SK-N-SH (cell line): ENCODE measurements around the gene RAF1. TPM values are rescaled to one million over a fixed set of nuclear protein-coding genes. Genes with fewer than 3 reads are reported as not detected.
A peak's percentile ranks its signal among the peaks of the same experiment; 100 is the strongest.

Experiments
- CHD2 ChIP-seq: fragments of 150-350 bp; IDR thresholded peaks from 2 replicates; pipeline ENCODE4 v1.6.1; 2018; ENCODE audit warnings: low read length; ENCODE audit not compliant: partially characterized antibody
- CTCF ChIP-seq: fragments of 200-600 bp; sonication (generic); IDR thresholded peaks from 2 replicates; pipeline ENCODE4 v1.6.1; 2017; ENCODE audit warnings: antibody characterized with exemption, mild to moderate bottlenecking, moderate library complexity
- FOSL2 ChIP-seq: IDR thresholded peaks from 2 replicates; pipeline ENCODE4 v1.4.0; 2012; ENCODE audit warnings: low read depth, mild to moderate bottlenecking, moderate library complexity, borderline replicate concordance
- IRF3 ChIP-seq: fragments of 150-350 bp; IDR thresholded peaks from 2 replicates; pipeline ENCODE4 v1.6.1; 2016; ENCODE audit warnings: mild to moderate bottlenecking, low read depth, low read length
- JUND ChIP-seq: IDR thresholded peaks from 2 replicates; pipeline ENCODE4 v1.4.0; 2012
- MXI1 ChIP-seq: IDR thresholded peaks from 2 replicates; pipeline ENCODE4 v1.6.1; 2012; ENCODE audit warnings: mild to moderate bottlenecking, low read depth, low read length, improper control_type of control experiment
- PBX3 ChIP-seq: IDR thresholded peaks from 2 replicates; pipeline ENCODE4; 2012
- RCOR1 ChIP-seq: fragments of 150-350 bp; IDR thresholded peaks from 2 replicates; pipeline ENCODE4 v1.6.1; 2017; ENCODE audit warnings: antibody characterized with exemption, low read length
- REST ChIP-seq: IDR thresholded peaks from 2 replicates; pipeline ENCODE4 v1.6.1; 2012; ENCODE audit warnings: mild to moderate bottlenecking, low read depth, low read length, moderate library complexity
- SIN3A ChIP-seq: IDR thresholded peaks from 2 replicates; pipeline ENCODE4 v1.6.1; 2012; ENCODE audit warnings: low read depth, mild to moderate bottlenecking, low read length, moderate library complexity, borderline replicate concordance
- TCF12 ChIP-seq: IDR thresholded peaks from 2 replicates; pipeline ENCODE4 v1.4.0; 2012
- USF1 ChIP-seq: IDR thresholded peaks from 2 replicates; pipeline ENCODE4 v1.4.0; 2012; ENCODE audit warnings: low read depth, borderline replicate concordance
- polyA plus RNA-seq, 3 experiments: library from polyadenylated mRNA; depleted of rRNA; stranded (reverse); fragments of >200 nt; gene quantifications; 2 replicates each; pipeline ENCODE4 v1.2.3, GENCODE V29; 2012
- TF ChIP-seq, protein P1 (sequence below): IDR thresholded peaks from 2 replicates; pipeline ENCODE4 v1.4.0; 2012; ENCODE audit warnings: low read depth

RAF1 gene
- polyA plus RNA-seq, 1 of the 3 experiments (the other 2 are of a cell fraction) = 58.7 TPM

DNA sequence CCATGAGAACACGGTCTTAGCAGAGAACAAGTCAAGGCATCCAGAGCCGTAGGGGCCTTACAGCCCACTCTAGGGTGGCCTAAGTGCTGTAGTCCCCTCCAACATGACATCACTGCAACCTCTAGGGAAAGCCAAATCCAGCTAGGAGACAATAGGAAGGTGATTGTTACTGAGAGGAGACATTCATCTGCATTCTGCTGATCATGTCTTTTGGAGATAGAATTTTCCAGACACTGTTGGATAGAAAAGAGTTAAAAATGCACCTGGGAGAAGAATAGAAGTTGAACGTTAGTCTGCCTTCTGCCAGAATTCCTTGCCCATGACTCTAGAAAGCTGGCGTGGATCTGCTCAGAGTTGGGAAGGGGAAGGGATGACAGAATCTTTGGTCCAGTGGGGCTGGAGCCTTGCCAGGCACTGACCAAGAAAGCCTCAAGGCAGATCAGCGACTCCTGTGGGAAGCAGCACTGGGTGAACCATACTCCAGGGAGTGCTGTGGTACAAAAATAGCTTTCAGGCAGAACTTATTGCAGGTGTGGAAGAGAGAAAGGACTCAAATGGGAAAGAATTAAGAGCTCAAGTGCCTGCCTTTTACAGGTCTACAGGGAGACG lies 44.8 kb upstream of the RAF1 start (continued):
- TF ChIP-seq REST (no peak), CTCF (peak; percentile 32), PBX3 (0 out of 2 replicates have a peak, but pooled peaks have one; percentile 26), USF1 (no peak), SIN3A (no peak), CHD2 (no peak), FOSL2 (peak; percentile 33; the same call in 1 of the 2 replicates), RCOR1 (no peak), MXI1 (no peak), TCF12 (peak; percentile 70), IRF3 (no peak), JUND (peak; percentile 13; the same call in 1 of the 2 replicates)
- TF ChIP-seq, protein P1, sequence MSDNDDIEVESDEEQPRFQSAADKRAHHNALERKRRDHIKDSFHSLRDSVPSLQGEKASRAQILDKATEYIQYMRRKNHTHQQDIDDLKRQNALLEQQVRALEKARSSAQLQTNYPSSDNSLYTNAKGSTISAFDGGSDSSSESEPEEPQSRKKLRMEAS = no peak
